ENCODE data around the gene PPCDC.

Gene PPCDC

GRCh38 chr15:75050283-75050682, 26.9 kb downstream of the PPCDC start:
- no peaks in the 10 kb centered on the region for H3K4me1 ChIP-seq (ENCODE audit: insufficient read depth, low read length)
- H3K9me3 ChIP-seq (ENCODE audit: insufficient read depth, low read length, severe bottlenecking), result no peaks in the 10 kb centered on the region
- no peaks in the 10 kb centered on the region for H3K27me3 ChIP-seq (ENCODE audit: insufficient read depth, low read length, poor library complexity)
- DNase-seq (no peak), ATAC-seq (ENCODE audit: insufficient read depth, low read depth) (no peak)
- no peaks in the 10 kb centered on the region for H3K79me2 ChIP-seq (ENCODE audit: insufficient read depth, low read length)
- no peaks in the 10 kb centered on the region for H4K20me1 ChIP-seq (ENCODE audit: insufficient read depth, low read length)
- peaks cover 7% of the 10 kb centered on the region for H3K36me3 ChIP-seq (ENCODE audit: insufficient read depth, low read length)
- no peak overlapping the region for H3K27ac ChIP-seq (ENCODE audit: low read length)
- no peak overlapping the region for H3K4me2 ChIP-seq (ENCODE audit: insufficient read depth, low read length)
- no peak overlapping the region for H3K4me3 ChIP-seq (ENCODE audit: low read depth in 1 of 2, low read length in 2 of 2)
- TF ChIP-seq CTCF (IDR thresholded peaks at IDR 0.05; ENCODE audit: borderline replicate concordance, extremely low read depth, low read length, poor library complexity, severe bottlenecking), result no peak
- H3K9ac ChIP-seq (ENCODE audit: low read depth, low read length), result no peak overlapping the region
- H2AFZ ChIP-seq (ENCODE audit: low read depth, low read length), result no peak overlapping the region

GRCh38 chr15:75051191-75051608, 27.8 kb downstream of the PPCDC start:
- no peak overlapping the region for H3K27ac ChIP-seq (ENCODE audit: low read length)
- H2AFZ ChIP-seq (ENCODE audit: low read depth, low read length), result no peak overlapping the region
- no peak for TF ChIP-seq CTCF (IDR thresholded peaks at IDR 0.05; ENCODE audit: borderline replicate concordance, extremely low read depth, low read length, poor library complexity, severe bottlenecking)
- no peak for ATAC-seq (ENCODE audit: insufficient read depth, low read depth)
- H3K4me3 ChIP-seq (ENCODE audit: low read depth in 1 of 2, low read length in 2 of 2), result no peak overlapping the region
- no peak overlapping the region for H3K9ac ChIP-seq (ENCODE audit: low read depth, low read length)
- no peak overlapping the region for H3K4me2 ChIP-seq (ENCODE audit: insufficient read depth, low read length)
- H3K9me3 ChIP-seq (ENCODE audit: insufficient read depth, low read length, severe bottlenecking), result no peaks in the 10 kb centered on the region
- no peaks in the 10 kb centered on the region for H3K4me1 ChIP-seq (ENCODE audit: insufficient read depth, low read length)
- no peaks in the 10 kb centered on the region for H3K79me2 ChIP-seq (ENCODE audit: insufficient read depth, low read length)
- DNase-seq, result no peak
- no peaks in the 10 kb centered on the region for H3K27me3 ChIP-seq (ENCODE audit: insufficient read depth, low read length, poor library complexity)
- H4K20me1 ChIP-seq (ENCODE audit: insufficient read depth, low read length), result no peaks in the 10 kb centered on the region
- peaks cover 6% of the 10 kb centered on the region for H3K36me3 ChIP-seq (ENCODE audit: insufficient read depth, low read length)

GRCh38 chr15:75051711-75052110, 28.3 kb downstream of the PPCDC start:
- no peaks in the 10 kb centered on the region for H3K27me3 ChIP-seq (ENCODE audit: insufficient read depth, low read length, poor library complexity)
- no peak overlapping the region for H3K4me3 ChIP-seq (ENCODE audit: low read depth in 1 of 2, low read length in 2 of 2)
- no peak overlapping the region for H3K9ac ChIP-seq (ENCODE audit: low read depth, low read length)
- no peak overlapping the region for H2AFZ ChIP-seq (ENCODE audit: low read depth, low read length)
- no peak overlapping the region for H3K4me2 ChIP-seq (ENCODE audit: insufficient read depth, low read length)
- H3K4me1 ChIP-seq (ENCODE audit: insufficient read depth, low read length), result no peaks in the 10 kb centered on the region
- no peaks in the 10 kb centered on the region for H4K20me1 ChIP-seq (ENCODE audit: insufficient read depth, low read length)
- no peak for DNase-seq
- no peak overlapping the region for H3K27ac ChIP-seq (ENCODE audit: low read length)
- peaks cover 6% of the 10 kb centered on the region for H3K36me3 ChIP-seq (ENCODE audit: insufficient read depth, low read length)
- TF ChIP-seq EZH2 (IDR thresholded peaks at IDR 0.05; ENCODE audit: borderline replicate concordance, low read depth, low read length, severe bottlenecking) (no peak), CTCF (IDR thresholded peaks at IDR 0.05; ENCODE audit: borderline replicate concordance, extremely low read depth, low read length, poor library complexity, severe bottlenecking) (no peak)
- ATAC-seq (ENCODE audit: insufficient read depth, low read depth), result no peak
- no peaks in the 10 kb centered on the region for H3K79me2 ChIP-seq (ENCODE audit: insufficient read depth, low read length)
- H3K9me3 ChIP-seq (ENCODE audit: insufficient read depth, low read length, severe bottlenecking), result no peaks in the 10 kb centered on the region
